Osteocyte (in vitro differentiated cells): ENCODE results near the gene TMEM117. TPM values are rescaled to one million over a fixed set of nuclear protein-coding genes. Genes with fewer than 3 reads are reported as not detected.

Source experiments
- DNase-seq: peaks from one replicate; pipeline ENCODE4 v3.0.0; 2021; ENCODE audit warnings: mixed read lengths; ENCODE audit not compliant: unreplicated experiment; ENCODE audit errors: extremely low spot score
- H3K27ac Mint-ChIP-seq: one replicate; pipeline ENCODE4 v1.8.0; 2021; ENCODE audit warnings: mild to moderate bottlenecking, mixed read lengths; ENCODE audit not compliant: unreplicated experiment
- H3K27me3 Mint-ChIP-seq: one replicate; pipeline ENCODE4 v1.8.0; 2021; ENCODE audit warnings: mixed read lengths; ENCODE audit not compliant: unreplicated experiment
- H3K36me3 Mint-ChIP-seq: one replicate; pipeline ENCODE4 v1.8.0; 2021; ENCODE audit warnings: mixed read lengths; ENCODE audit not compliant: unreplicated experiment
- H3K4me1 Mint-ChIP-seq: one replicate; pipeline ENCODE4 v1.8.0; 2021; ENCODE audit warnings: mixed read lengths; ENCODE audit not compliant: unreplicated experiment
- H3K4me3 Mint-ChIP-seq: one replicate; pipeline ENCODE4 v1.8.0; 2021; ENCODE audit warnings: mild to moderate bottlenecking, moderate library complexity, mixed read lengths; ENCODE audit not compliant: unreplicated experiment
- H3K9me3 Mint-ChIP-seq: one replicate; pipeline ENCODE4 v1.8.0; 2021; ENCODE audit warnings: mixed read lengths; ENCODE audit not compliant: unreplicated experiment
- CTCF ChIP-seq: fragments of 200-600 bp; sonication (generic); IDR thresholded peaks from 2 replicates; pipeline ENCODE4 v1.5.0; 2021; ENCODE audit warnings: antibody characterized with exemption, mild to moderate bottlenecking, moderate library complexity
- total RNA-seq: library from RNA; stranded (reverse); gene quantifications from 2 replicates; pipeline ENCODE4 v1.2.1, GENCODE V29; 2021

TMEM117 gene
- total RNA-seq, 1 donor from 2014 or later, result 14.2 TPM

- Mint-ChIP-seq H3K4me1 (peaks cover 9% of the 10 kb centered on the region), H3K4me3 (no peak overlapping the region), H3K27ac (no peak overlapping the region), H3K27me3 (no peaks in the 10 kb centered on the region), H3K36me3 (no peaks in the 10 kb centered on the region), H3K9me3 (peaks cover under 1% of the 10 kb centered on the region)
- no peak for TF ChIP-seq CTCF
- no peak for DNase-seq
Observed at GRCh38 chr12:44088647-44089046, 252.8 kb downstream of the TMEM117 start.

- Mint-ChIP-seq H3K36me3 (no peaks in the 10 kb centered on the region), H3K27ac (no peak overlapping the region), H3K27me3 (no peaks in the 10 kb centered on the region), H3K9me3 (peaks cover 8% of the 10 kb centered on the region), H3K4me1 (peaks cover 9% of the 10 kb centered on the region), H3K4me3 (no peak overlapping the region)
- DNase-seq, result no peak
- TF ChIP-seq CTCF, result no peak
Observed at GRCh38 chr12:44091948-44092606, 256.2 kb downstream of the TMEM117 start.

- no peaks in the 10 kb centered on the region for H3K4me1 Mint-ChIP-seq
- TF ChIP-seq CTCF, result no peak
- H3K9me3 Mint-ChIP-seq, result peaks cover 14% of the 10 kb centered on the region
- H3K27me3 Mint-ChIP-seq, result no peaks in the 10 kb centered on the region
- DNase-seq, result no peak
- no peak overlapping the region for H3K4me3 Mint-ChIP-seq
- no peaks in the 10 kb centered on the region for H3K36me3 Mint-ChIP-seq
- no peak overlapping the region for H3K27ac Mint-ChIP-seq
Observed at GRCh38 chr12:44098786-44099185, 262.9 kb downstream of the TMEM117 start.

- no peak overlapping the region for H3K4me3 Mint-ChIP-seq
- no peak overlapping the region for H3K27ac Mint-ChIP-seq
- H3K36me3 Mint-ChIP-seq, result no peaks in the 10 kb centered on the region
- H3K9me3 Mint-ChIP-seq, result peaks cover 12% of the 10 kb centered on the region
- H3K4me1 Mint-ChIP-seq, result no peaks in the 10 kb centered on the region
- no peak for DNase-seq
- no peak for TF ChIP-seq CTCF
- no peaks in the 10 kb centered on the region for H3K27me3 Mint-ChIP-seq
Observed at GRCh38 chr12:44099486-44099885, 263.6 kb downstream of the TMEM117 start.

- no peak for TF ChIP-seq CTCF
- H3K9me3 Mint-ChIP-seq, result peaks cover 10% of the 10 kb centered on the region
- H3K36me3 Mint-ChIP-seq, result no peaks in the 10 kb centered on the region
- H3K27ac Mint-ChIP-seq, result no peak overlapping the region
- no peak overlapping the region for H3K4me3 Mint-ChIP-seq
- no peak for DNase-seq
- no peaks in the 10 kb centered on the region for H3K4me1 Mint-ChIP-seq
- no peaks in the 10 kb centered on the region for H3K27me3 Mint-ChIP-seq
Observed at GRCh38 chr12:44100264-44100663, 264.4 kb downstream of the TMEM117 start.
